Globus pallidus (tissue), 1 donor: ENCODE results near the gene RHOXF2.

Experiments used
- DNase-seq: peaks from one replicate; pipeline ENCODE4 v3.0.0-alpha.2; 2015; ENCODE audit warnings: low spot score

RHOXF2 gene

GRCh38 chrX:120200851-120201250, 42.4 kb downstream of the RHOXF2 start:
- DNase-seq, result no peak

DNA sequence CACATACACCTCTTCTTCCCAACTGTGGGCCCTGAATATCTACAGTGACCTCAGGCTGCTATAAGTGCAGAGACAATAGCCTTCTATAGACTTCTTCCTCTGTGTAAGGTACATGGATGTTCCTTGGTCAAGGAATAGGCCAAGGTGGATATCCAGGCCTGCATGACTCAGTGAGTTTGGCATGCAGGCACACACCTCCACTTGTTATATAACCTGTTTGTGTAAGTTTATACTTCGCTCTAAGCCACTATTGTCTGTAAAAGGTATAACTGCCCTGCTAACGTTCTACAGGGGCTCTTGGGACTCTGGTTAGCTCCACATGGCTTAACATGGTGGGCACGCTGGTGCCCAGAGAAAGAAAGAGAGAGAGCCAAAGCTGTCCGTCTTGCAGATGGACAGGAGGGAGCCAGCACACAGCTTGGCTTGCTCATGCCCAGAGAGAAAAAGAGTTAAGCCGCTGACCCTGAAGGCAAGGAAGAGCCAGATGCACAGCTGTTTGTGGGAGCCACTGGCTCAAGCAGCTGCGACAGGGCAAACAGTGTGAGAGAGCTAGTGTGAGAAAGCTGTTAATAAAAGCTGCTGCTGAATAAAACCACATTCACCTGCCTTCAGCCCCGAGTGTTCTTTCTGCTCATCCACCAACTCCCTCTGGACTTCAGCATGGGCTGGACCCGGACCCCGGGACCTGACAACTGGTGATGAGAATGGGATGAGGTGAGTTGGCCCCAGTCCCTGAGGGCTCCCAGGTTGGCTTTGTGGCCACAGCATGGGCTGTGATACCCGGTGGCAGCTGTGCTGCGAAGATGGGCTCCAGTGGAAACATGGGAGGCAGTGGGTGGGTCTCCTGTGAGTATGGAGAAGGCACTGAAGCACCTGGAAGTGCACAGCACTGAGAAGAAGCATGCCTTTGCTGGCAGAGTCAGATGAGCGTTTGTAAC, 47.7 kb downstream of the RHOXF2 start:
- DNase-seq, result no peak

- DNase-seq, result peak; percentile 40
These were observed 48.7 kb downstream of the RHOXF2 start for GRCh38 chrX:120207009-120207605.

GRCh38 chrX:120213438-120214265, 55.2 kb downstream of the RHOXF2 start:
- DNase-seq, result peak; percentile 46
